ENCODE data around the gene LRRC55.

LRRC55 gene

GRCh38 chr11:57178334-57178733, 3.4 kb upstream of the LRRC55 start:
- Histone ChIP-seq H3K4me1 (ENCODE audit: control insufficient read depth, insufficient read depth, low read length) (no peaks in the 10 kb centered on the region), H3K36me3 (ENCODE audit: control insufficient read depth in 2 of 2, insufficient read depth in 1 of 2, low read length in 2 of 2) (no peaks in the 10 kb centered on the region), H3K9me3 (ENCODE audit: control insufficient read depth, insufficient read depth, low read depth, low read length) (no peaks in the 10 kb centered on the region), H3K4me3 (ENCODE audit: low read depth, low read length) (no peak overlapping the region), H3K27ac (ENCODE audit: extremely low read depth, low read depth, low read length) (no peak overlapping the region)
- ChIA-PET POLR2A (no interaction called here), CTCF (interaction anchor here (0.7 kb wide), 1 partner anchor 71 kb away, joined by 3 read pairs; no protein-coding TSS in a partner anchor)
- TF ChIP-seq ZNF596 (tag by site-specific recombination; IDR thresholded peaks at IDR 0.05) (no peak), TSHZ1 (tag by site-specific recombination; IDR thresholded peaks at IDR 0.05; ENCODE audit: borderline replicate concordance) (no peak), ZNF473 (tag by site-specific recombination; IDR thresholded peaks at IDR 0.05) (no peak), WT1 (tag by site-specific recombination; IDR thresholded peaks at IDR 0.05) (no peak), SCRT2 (tag by site-specific recombination; IDR thresholded peaks at IDR 0.05) (no peak), ZBTB1 (tag by site-specific recombination; IDR thresholded peaks at IDR 0.05) (no peak), PRDM4 (tag by site-specific recombination; IDR thresholded peaks at IDR 0.05) (no peak), ZNF624 (tag by site-specific recombination; IDR thresholded peaks at IDR 0.05) (no peak), ZNF24 (tag by site-specific recombination; IDR thresholded peaks at IDR 0.05) (no peak), ZSCAN30 (tag by site-specific recombination; IDR thresholded peaks at IDR 0.05) (no peak), ZIC2 (tag by site-specific recombination; IDR thresholded peaks at IDR 0.05) (no peak), ZNF174 (tag by site-specific recombination; IDR thresholded peaks at IDR 0.05) (no peak), ZNF169 (tag by site-specific recombination; IDR thresholded peaks at IDR 0.05) (no peak), INSM2 (tag by site-specific recombination; IDR thresholded peaks at IDR 0.05) (no peak), ZNF391 (tag by site-specific recombination; IDR thresholded peaks at IDR 0.05; ENCODE audit: borderline replicate concordance, low read depth) (no peak), ZNF341 (tag by site-specific recombination; IDR thresholded peaks at IDR 0.05; ENCODE audit: low read depth) (no peak), ZNF350 (tag by site-specific recombination; IDR thresholded peaks at IDR 0.05) (no peak), ZNF366 (tag by site-specific recombination; conservative IDR thresholded peaks at IDR 0.05) (no peak), ZNF529 (tag by site-specific recombination; IDR thresholded peaks at IDR 0.05; ENCODE audit: insufficient replicate concordance) (no peak)

GRCh38 chr11:57179681-57180080, 2.1 kb upstream of the LRRC55 start:
- H3K4me3 ChIP-seq (ENCODE audit: low read depth, low read length): no peak overlapping the region
- ChIA-PET CTCF (no interaction called here), POLR2A (no interaction called here)
- no peaks in the 10 kb centered on the region for H3K36me3 ChIP-seq (ENCODE audit: control insufficient read depth in 2 of 2, insufficient read depth in 1 of 2, low read length in 2 of 2)
- H3K4me1 ChIP-seq (ENCODE audit: control insufficient read depth, insufficient read depth, low read length): no peaks in the 10 kb centered on the region
- no peak overlapping the region for H3K27ac ChIP-seq (ENCODE audit: extremely low read depth, low read depth, low read length)
- H3K9me3 ChIP-seq (ENCODE audit: control insufficient read depth, insufficient read depth, low read depth, low read length): no peaks in the 10 kb centered on the region
- no peak for TF ChIP-seq ZNF449 (tag by site-specific recombination; IDR thresholded peaks at IDR 0.05)
- TF ChIP-seq ZBTB11 (tag by site-specific recombination; conservative IDR thresholded peaks at IDR 0.05; ENCODE audit: low read depth): no peak
- no peak for TF ChIP-seq HOXD13 (CRISPR knock-in tag; IDR thresholded peaks at IDR 0.05; ENCODE audit: borderline replicate concordance)
- TF ChIP-seq ZNF624 (tag by site-specific recombination; IDR thresholded peaks at IDR 0.05): no peak
- TF ChIP-seq ZNF248 (tag by site-specific recombination; IDR thresholded peaks at IDR 0.05): no peak
- TF ChIP-seq ZNF133 (tag by site-specific recombination; IDR thresholded peaks at IDR 0.05): no peak
- TF ChIP-seq ZNF792 (tag by site-specific recombination; IDR thresholded peaks at IDR 0.05): no peak
